Stimulated activated CD4-positive, alpha-beta T cell treated with anti-CD3 and anti-CD28 coated beads, Interleukin-12 subunit alpha, Interleukin-12 subunit beta, amount 100 ng/mL, for 24 hours (primary cell): ENCODE measurements around the gene KSR1.
"Not testable (repeated sequence)": the region's sequence is repeated elsewhere in the genome, so short reads cannot be mapped to it uniquely, and the experiment has no call there.

Experiments
- DNase-seq, 2 experiments: peaks; one replicate each; pipeline ENCODE4 v3.0.0-alpha.2; 2020; ENCODE audit warnings: low read depth in 2 of 2

Gene KSR1

DNA sequence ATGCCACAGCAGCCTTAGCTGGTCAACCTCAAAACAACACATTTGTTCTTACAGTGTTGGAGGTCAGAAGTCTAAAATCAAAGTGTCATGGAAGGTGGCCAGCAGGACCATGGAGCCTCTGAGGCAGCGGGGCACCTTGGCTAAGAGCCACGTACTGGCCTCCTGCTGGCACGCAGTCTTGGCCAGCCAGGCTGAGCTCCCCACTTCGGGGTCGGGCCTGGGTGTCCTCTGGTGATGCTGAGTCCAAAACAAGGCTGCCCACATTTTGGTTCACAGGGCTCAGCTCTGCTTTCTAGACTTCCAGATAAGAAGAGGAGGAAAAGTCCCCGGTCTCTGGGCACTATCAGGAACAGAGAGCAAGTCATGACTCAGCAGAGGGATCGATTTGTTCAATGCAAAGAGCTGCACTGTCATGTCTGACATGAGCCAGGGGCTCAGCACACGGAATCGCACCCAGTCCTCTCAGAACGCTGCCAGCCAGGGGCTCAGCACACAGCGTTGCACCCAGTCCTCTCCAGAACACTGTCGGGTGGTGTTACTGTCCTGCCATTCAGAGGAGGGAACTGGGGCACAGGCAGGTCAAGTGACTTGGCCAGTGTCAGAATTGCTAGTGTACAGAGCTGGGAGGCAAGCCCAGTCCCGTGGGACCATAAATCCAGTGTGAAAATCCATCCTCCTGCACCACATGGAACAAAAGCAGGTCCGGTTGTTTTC, 177.2 kb downstream of the KSR1 start:
- DNase-seq, result no peak

DNA sequence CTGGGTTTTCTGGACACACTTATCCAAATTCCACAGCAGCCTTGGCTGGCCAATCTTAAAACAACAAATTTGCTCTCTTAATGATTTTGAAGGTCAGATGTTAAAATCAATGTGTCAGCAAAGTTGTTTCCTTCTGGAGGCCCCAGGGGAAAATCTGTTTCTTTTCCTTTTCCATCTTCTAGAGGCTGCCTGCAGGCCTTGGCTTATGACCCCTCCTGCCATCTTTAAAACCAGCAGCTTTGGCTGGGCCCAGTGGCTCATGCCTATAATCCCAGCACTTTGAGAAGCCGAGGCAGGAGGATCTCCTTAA, 177.7 kb downstream of the KSR1 start:
- DNase-seq, result no peak

- no peak for DNase-seq
Observed at GRCh38 chr17:27634776-27635175, 178.5 kb downstream of the KSR1 start.

- no peak for DNase-seq
Observed at GRCh38 chr17:27635275-27635823, 179.1 kb downstream of the KSR1 start.

GRCh38 chr17:27636005-27636520, 179.8 kb downstream of the KSR1 start:
- not testable (repeated sequence) for DNase-seq

GRCh38 chr17:27637818-27638217, 181.6 kb downstream of the KSR1 start:
- DNase-seq, result not testable (repeated sequence)

GRCh38 chr17:27638415-27638914, 182.2 kb downstream of the KSR1 start:
- DNase-seq, result not testable (repeated sequence)

DNA sequence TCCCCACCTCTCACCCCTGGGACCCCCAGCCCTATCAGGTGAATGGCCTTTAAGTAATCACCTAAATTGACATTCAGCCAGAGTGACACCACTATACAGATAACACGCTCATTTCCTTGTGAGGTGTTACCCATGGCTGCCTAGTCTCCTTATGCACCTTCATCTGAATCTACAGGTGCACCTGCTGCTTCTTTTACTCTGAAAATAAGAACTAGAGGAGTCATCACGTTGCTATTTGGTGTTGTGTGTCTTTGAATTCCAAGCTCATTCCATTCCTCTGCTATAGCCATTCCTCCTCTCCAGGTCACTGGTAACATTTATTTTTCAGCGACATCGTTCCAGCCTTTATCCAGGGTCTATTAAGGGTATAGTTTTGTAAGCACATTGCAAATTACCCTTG, 184.5 kb downstream of the KSR1 start:
- no peak for DNase-seq

DNA sequence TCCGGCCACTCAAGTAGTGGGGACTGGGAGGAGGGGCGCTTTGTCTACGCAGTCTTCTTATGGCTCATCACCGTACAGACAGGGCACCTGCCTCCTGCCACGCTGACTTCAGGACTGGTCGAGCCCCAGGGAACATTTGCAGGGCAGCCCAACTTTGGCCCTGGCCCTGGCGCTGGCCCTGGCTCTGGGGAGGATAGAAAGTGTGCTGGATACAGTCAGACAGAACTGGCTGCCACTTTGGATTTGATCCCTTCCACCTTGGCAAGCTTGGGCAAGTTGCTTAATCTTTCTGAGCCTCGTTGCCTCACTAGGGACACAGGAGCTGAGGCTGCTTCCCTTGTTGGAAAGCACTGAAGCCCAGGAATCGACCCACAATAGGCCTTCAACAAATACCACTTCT, 188.3 kb downstream of the KSR1 start:
- no peak for DNase-seq

DNA sequence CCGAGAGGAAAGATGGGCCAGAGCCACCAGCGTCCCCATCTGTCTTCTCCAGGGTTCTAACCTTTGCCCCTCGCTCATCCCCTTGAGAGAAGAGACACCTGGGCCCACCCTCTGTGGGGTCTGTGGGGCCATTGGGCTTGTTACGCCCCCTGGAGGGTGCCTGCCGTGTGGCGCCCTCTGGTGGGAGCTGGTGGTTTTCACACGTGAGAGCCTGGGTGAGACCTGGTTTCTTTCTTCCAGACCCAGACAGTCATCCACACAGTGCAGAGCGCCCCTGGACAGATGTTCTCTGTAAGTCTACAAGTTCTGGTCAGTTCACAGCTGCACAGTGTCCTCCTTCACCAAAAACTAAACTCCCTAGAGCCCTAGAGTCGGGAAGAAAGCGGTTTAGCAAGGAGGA, 189.4 kb downstream of the KSR1 start:
- DNase-seq, result not testable (repeated sequence)

DNA sequence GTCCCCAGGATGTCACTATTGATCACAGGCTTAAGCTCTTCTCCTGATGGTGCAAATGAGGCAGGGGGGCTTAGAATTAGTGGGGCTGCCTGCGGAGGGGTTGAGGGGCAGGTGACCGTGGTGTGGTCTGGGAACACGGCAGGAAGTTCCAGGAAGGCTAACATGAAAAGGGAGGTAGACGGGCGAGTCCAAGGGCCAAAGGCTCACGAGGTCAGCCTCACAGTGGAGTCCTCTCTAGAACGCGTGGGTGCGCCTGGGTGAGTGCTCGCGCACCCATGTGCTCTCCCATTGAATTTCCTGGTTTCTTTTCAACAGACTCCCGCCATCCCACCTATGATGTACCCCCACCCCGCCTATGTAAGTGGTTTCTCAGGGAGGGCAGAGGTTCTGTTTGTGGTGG, 190.0 kb downstream of the KSR1 start:
- DNase-seq, result no peak

DNA sequence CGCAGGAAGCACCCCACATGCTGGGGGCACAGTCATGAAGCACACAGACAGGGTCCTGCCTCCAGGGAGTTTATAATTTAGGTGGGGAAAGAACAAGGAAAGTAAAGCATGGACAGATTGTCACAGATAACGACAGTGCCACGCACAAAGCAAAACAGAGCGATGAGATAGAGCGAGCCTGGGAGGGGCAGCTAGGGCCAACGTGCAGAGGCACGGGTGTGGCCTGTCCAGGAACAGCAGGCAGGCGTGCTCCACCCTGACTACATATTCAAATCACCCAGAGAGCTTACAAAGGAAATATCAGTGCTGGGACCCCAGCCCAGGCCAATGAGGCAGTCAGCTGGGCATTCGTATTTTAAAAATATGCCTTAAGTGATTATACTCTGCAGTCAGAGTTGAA, 191.5 kb downstream of the KSR1 start:
- no peak for DNase-seq

DNA sequence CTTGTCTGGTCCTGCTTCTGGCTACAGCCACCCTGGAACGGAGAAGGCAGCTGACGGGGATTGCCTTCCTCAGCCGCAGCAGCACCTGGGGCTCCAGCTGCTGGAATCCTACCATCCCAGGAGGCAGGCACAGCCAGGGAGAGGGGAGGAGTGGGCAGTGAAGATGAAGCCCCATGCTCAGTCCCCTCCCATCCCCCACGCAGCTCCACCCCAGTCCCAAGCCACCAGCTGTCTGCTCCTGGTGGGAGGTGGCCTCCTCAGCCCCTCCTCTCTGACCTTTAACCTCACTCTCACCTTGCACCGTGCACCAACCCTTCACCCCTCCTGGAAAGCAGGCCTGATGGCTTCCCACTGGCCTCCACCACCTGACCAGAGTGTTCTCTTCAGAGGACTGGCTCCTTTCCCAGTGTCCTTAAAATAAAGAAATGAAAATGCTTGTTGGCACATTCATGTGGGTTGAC, 192.9 kb downstream of the KSR1 start:
- not testable (repeated sequence) for DNase-seq

DNA sequence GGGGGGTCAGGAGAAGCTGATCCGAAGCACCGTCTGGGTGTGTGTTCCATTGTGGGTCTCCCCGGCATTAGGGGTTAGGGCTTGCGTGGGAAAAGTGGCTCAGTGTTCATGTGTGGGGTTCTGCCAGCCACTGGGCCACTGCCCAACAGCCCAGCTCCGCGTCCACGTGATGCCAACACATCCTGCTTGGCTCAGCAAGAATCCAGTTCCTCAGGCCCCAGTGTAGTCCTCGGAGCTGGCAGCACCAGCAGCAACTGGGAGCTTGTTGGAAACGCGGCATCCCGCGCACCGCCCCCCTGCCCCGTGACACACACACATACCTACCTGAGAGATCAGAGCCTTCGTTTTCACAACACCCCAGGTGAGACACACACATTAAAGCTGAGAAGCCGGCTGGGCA, 193.7 kb downstream of the KSR1 start:
- DNase-seq, result no peak

DNA sequence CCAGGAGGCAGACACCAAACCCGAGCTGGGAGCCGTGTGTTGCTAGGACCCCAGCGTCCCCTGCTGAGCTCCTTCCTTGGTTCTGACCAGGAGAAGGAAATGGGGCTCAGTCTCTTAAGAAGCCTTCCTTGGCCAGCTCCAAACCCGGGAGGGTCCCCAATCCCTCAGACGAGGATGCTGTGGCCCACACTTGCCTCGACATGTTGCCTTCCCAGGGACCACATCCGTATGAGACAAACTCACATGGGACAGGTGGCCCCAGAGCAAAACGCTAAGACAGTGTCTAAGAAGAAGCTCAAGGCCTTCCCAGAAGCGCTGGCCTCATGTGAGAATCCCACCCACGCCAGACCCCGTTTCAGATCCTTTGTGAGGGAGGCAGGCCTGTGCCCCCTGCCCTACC, 194.6 kb downstream of the KSR1 start:
- DNase-seq, result no peak

DNA sequence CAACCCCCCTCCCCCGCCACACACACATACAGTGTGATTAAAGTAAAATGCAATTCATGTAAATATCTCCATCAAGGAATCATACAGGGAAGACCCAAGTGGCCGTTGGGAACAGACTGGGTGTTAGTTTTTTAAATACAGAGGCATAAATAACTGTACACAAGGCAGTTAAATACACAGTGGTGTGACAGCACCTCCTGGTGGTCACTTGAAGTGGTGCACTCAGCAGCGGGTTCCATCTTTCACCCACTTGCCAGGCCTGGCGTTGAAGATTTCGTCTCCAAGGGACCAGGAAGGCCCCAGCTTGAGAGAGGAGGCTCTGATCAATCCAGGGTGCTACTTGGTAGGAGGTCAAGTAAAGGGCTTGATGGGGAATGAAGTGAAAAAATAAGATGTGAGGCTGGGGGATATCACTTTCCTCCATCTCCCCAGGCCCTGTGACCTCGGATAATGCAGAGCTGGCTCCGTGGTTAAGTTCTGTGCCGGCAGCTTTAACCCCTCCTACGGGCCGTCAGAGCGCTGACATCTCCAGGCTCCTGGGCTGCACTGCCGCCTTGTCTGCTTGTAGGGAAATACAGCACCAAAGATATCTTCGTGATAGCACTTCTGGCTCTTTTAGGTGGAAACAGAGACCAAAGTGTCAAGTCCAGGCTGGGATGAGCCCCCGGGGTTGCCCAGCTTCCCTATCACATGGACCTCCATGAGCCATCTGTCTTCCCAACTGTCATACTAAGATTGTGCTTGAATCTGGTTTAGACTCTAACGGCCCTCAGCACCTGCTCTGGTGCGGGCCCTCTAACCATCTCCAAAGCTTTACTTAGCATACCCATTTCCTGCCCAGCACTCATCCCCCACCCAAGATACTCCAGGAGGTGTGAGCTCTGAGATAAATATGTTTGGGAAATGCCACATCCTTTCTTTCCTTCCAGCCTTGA, 195.4 kb downstream of the KSR1 start:
- DNase-seq, result peak; percentile 39 to 71

DNA sequence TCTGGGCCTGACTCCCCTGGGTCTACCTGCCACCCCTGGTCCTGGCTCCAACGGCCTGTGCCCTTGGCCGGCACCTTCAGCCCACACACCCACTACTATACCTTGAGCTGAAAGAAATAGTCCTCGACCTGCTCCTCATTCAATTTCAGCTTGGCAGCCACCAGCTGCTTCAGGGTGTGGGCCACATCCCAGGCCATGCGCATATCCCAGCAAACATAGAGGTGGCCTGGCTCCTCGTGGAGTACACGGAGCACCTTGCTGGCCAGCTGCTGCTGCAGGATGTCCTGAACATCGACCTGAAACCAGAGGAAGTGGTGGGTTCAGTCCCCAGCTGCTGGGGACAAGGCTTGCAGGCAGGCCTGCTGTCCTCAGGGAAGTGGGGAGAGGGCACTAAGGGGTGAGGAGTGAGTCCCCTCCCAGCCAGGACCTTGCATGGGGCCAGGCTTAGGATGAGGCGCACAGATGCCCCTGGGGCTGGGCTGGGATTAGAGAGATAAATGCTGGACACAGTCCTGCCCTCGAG, 197.3 kb downstream of the KSR1 start:
- DNase-seq, result not testable (repeated sequence)

DNA sequence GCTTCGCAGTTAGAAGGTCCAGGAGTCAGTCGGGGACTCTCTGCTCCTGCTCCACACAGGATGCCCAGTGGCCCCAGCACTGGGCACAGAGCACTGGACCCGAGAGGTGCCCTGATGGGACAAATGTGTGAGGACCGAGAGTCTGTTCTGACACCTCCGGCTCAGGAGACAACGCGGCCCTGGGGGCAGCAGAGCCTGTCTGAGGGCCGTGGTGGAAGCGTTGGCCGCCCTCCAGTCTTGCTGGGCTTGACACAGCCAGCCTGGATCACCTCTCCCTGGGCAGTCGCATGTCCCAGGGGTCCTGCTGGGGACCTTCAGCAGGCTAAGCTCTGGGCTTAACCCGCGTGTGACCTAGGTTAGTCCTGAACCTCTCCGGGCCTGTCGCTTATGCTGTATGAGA, 197.9 kb downstream of the KSR1 start:
- no peak for DNase-seq

- peak; percentile 33 to 74 for DNase-seq
Observed at GRCh38 chr17:27654654-27655524, 198.6 kb downstream of the KSR1 start.

DNA sequence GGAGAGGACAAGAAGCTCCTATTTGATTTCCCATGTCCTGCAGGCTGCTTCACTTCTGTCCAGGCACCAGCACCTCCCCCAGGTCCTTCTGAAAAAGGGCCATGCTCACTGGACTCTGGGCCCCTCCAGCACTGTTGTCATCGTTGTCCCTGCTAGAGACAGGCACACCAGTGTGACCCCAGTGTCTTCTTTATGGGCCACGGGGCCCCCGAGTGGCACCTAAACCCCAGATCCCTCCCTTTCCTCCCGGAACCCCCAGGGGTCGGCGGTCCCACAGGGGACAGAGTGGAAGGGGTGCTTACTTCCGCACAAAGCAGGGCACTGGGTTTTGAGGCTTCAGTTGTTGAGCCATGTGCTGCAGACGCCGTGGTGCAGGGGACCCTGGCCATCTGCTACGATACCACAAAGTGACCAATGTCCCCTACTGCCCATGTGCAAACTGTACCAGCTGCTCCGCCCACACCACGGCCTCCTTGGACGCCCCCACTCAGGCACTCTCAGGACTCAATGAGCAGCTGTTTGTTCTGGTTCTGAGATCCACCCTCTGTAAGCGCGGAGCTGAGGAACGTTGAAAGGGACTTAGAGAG, 199.4 kb downstream of the KSR1 start:
- DNase-seq, result not testable (repeated sequence)

DNA sequence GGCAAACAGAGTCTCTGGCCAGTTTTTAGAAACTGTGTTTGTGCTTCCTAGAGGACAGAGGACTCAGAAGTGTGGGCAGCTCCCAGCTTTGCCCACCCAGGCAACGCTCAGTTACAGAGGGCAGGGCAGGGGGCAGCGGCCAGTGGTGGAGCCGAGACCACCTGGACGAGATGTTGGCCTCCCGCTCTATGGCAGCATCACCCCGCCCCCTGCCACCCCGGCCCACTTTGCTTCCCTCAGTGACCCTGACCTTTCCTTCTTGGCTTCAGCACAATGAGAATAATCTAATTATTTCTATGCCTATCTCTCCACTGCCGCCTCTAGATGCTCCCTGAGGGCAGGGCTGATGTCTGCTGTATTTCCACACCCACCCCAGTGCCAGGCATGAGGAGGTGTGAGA, 200.4 kb downstream of the KSR1 start:
- not testable (repeated sequence) for DNase-seq
